Endometrial microvascular endothelial cells (primary cell): ENCODE data around the gene DGKA. TPM values are rescaled to one million over a fixed set of nuclear protein-coding genes. Genes with fewer than 3 reads are reported as not detected.
"Not testable (repeated sequence)": the region's sequence is repeated elsewhere in the genome, so short reads cannot be mapped to it uniquely, and the experiment has no call there.

Experiments
- in situ Hi-C: cut with HindIII; loops from 2 replicates; pipeline ENCODE4 v1.10.0; 2017; ENCODE audit warnings: low sequenced_read_pairs, low pct_unique_long_range_greater_than_20kb; ENCODE audit errors: inconsistent ontology term
- total RNA-seq: library from RNA; depleted of rRNA; stranded (reverse); fragments of >200 nt; gene quantifications from one replicate; pipeline ENCODE4 v1.2.3, GENCODE V29; 2015; ENCODE audit errors: inconsistent ontology term

Gene DGKA
- total RNA-seq, result 82.4 TPM

GRCh38 chr12:55930771-55931316, at the start of gene DGKA:
Gene DGKA (plus strand): TSS chr12:55931162. CDS start chr12:55936504, 5,342 bp downstream.
- in situ Hi-C loops, result no loop called here

- in situ Hi-C loops, result no loop called here
These were observed 45.8 kb upstream of the DGKA start for GRCh38 chr12:55885113-55885512.

GRCh38 chr12:55891310-55891709, 39.7 kb upstream of the DGKA start:
- in situ Hi-C loops, result no loop called here

GRCh38 chr12:55893723-55894122, 37.2 kb upstream of the DGKA start:
- in situ Hi-C loops, result no loop called here

- in situ Hi-C loops, result no loop called here
These were observed 31.9 kb upstream of the DGKA start for GRCh38 chr12:55899082-55899481.

GRCh38 chr12:55901881-55902490, 29.0 kb upstream of the DGKA start:
- in situ Hi-C loops, result no loop called here

GRCh38 chr12:55906056-55906455, 24.9 kb upstream of the DGKA start:
- in situ Hi-C loops, result no loop called here

GRCh38 chr12:55908726-55909512, 22.0 kb upstream of the DGKA start:
- in situ Hi-C loops, result no loop called here

- in situ Hi-C loops, result no loop called here
These were observed 21.5 kb upstream of the DGKA start for GRCh38 chr12:55909513-55909884.

GRCh38 chr12:55912908-55913307, 18.1 kb upstream of the DGKA start:
- in situ Hi-C loops, result no loop called here

GRCh38 chr12:55915482-55915859, 15.5 kb upstream of the DGKA start:
- in situ Hi-C loops, result no loop called here

GRCh38 chr12:55919032-55919431, 11.9 kb upstream of the DGKA start:
- in situ Hi-C loops, result not testable (repeated sequence)

GRCh38 chr12:55922126-55922525, 8.8 kb upstream of the DGKA start:
- in situ Hi-C loops, result no loop called here

- in situ Hi-C loops, result not testable (repeated sequence)
These were observed 7.3 kb upstream of the DGKA start for GRCh38 chr12:55923648-55924047.

- in situ Hi-C loops, result no loop called here
These were observed 5.6 kb upstream of the DGKA start for GRCh38 chr12:55925371-55925770.

GRCh38 chr12:55925870-55926737, 4.9 kb upstream of the DGKA start:
- in situ Hi-C loops, result no loop called here

- in situ Hi-C loops, result no loop called here
These were observed 4.0 kb upstream of the DGKA start for GRCh38 chr12:55926738-55927587.
